GM18858 (cell line): Measurements from ENCODE around the gene AICDA.
"Not testable (repeated sequence)": the region's sequence is repeated elsewhere in the genome, so short reads cannot be mapped to it uniquely, and the experiment has no call there.

ENCODE experiments used
- ATAC-seq: cut with Tn5 transposase; IDR thresholded peaks from one replicate; pipeline ENCODE4 v1.9.1; 2021; ENCODE audit not compliant: unreplicated experiment

The AICDA gene

DNA sequence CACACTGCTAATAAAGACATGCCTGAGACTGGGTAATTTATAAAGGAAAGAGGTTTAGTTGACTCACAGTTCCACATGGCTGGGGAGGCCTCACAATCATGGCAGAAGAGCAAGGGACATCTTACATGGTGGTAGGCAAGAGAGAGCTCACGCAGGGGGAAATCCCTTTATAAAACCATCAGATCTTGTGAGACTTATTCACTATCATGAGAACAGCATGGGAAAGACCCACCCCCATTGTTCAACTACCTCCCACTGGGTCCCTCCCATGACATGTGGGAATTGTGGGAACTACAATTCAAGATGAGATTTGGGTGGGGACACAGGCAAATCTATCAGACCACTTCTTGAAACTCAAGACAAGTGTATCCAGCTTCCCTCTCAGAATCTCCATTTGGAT, 1.2 kb upstream of the AICDA start:
- not testable (repeated sequence) for ATAC-seq

DNA sequence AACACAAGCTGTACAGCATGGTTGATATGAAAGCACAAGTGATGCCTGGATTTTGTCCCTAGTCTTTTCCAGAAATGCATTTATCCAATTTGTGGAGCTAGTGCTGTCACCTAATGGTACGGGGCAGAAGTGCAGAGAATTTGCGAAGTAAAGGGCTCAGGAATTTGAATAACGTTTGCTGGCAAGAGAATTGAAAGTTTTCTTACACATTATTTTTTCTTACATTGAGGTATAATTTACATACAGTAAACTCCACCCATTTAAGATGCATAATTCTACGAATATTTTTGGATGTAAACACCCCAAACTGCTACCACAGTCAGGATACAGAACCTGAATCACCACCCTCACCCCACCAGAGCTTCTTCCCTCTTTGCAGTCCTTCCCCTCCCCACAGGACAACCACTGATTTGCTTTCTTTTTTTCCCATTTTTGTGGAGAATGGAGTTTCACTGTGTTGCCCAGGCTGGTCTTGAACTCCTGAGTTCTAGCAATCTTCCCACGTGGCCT, 3.5 kb downstream of the AICDA start:
- no peak for ATAC-seq

DNA sequence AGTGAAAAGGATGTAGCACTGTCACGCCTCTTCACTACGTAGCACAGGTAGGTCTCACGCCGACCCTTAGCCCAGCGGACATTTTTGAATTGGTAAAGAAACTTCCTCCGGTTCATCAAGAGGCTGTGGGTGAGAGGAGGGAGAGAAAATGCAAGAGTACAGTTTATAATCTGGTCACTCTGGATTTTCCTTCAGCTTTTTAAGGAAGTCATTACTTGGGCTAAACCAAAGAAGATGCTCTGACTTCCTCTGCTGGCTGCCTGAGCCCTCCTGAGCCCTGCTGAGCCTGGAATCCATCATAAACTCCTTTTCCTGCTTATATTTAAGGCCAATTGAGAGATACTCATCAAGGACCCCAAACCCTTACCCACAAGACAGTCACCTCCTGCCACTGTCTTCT, 5.8 kb downstream of the AICDA start:
- ATAC-seq: no peak

DNA sequence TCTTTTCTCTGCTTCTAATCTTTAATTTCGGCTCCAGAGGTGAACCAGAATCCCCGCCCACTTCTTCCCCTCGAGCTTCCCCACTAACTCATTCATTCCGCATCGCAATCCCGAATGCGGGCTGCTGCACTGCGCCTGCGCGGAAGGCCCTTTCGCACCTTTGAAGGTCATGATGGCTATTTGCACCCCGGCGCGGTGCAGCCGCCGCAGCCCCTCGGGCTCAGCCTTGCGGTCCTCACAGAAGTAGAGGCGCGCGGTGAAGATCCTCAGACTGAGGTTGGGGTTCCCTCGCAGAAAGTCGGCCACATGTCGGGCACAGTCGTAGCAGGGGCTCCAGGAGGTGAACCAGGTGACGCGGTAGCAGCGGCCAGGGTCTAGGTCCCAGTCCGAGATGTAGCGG, 7.6 kb downstream of the AICDA start:
- ATAC-seq: no peak

DNA sequence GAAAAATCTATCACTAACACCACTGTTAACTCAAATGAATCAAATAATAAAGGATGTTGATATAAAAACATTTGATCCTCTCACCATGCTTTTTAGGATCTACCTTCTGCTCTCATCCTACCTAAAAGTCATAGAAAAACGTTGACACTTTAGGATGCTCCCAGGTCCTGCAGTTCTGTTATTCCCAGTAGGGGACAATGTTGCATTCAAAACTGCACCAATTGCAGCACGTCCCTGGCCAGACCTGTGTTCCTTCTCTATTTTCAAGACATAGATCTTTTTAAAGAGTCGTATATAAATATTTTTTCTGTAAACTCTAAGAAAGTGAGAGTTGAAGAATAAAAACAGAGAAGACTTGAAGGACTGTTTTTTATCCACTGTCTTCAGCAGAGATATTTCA, 8.8 kb downstream of the AICDA start:
- no peak for ATAC-seq

DNA sequence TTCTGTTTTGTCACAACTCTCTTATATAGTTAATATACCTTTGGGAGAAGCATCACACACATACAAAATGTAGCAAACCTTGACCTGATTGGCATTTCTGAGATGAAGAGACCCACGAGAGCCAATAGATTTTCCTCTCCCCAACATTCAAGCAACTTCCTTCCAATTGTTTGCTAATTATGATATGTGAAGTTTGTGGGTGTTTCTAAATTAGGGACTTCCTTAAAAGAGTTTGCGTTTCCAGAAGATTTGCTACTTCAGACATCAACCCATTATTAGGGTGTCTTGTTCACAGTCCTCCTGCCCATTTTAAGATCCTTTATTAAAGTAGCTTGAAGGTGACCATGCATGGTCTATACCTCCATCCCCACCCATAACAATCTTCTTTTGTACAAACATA, 9.4 kb downstream of the AICDA start:
- no peak for ATAC-seq

DNA sequence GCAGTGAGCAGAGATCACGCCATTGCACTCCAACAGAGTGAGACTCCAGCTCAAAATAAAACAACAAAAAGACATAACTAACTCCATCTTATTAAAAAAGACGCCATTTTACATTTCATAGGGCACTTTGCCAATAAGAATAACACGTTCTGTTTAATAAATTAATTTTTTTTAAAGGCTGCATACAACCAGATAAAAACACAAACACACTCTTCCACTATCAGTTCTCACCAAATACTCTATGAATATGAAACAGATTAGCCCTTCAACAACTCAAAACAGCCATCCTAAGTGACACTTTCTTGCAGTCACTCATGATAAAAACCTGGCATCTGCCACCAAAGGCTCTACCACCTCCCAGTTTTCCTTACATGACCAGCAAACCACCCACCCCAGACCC, 16.1 kb downstream of the AICDA start:
- ATAC-seq: no peak

DNA sequence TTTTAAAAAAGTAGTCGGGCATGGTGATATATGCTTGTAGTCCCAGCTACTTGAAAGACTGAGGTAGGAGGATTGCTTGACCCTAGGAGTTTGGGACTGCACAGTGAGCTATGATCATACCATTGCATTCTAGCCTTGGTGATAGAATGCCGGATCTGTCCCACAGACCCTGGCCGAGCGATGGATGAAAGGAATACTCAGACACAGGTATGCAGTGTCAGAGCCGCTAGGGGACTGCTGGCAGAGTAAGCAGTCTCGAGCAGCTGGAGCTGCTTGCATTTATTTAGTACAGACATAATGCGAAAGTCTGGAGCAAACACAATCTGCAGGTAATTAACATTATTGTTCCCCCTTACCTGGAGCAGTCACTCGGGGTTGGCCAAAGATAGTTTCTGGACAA, 18.6 kb downstream of the AICDA start:
- ATAC-seq: no peak

DNA sequence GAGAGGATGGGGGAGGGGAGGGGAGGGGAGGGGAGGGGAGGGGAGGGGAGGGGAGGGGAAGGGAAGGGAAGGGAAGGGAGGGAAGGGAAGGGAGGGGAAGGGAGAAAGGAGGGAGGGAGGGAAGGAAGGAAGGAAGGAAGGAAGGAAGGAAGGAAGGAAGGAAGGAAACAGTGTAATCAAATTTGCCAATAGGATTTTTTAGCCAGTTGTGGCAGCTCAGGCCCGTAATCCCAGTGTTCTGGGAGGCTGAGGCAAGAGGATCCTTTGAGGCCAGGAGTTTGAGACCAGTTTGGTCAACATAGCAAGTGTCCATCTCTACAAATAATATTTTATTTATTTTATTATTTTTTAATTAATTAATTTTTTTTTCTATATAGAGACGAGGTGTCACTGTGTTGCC, 19.4 kb downstream of the AICDA start:
- no peak for ATAC-seq

DNA sequence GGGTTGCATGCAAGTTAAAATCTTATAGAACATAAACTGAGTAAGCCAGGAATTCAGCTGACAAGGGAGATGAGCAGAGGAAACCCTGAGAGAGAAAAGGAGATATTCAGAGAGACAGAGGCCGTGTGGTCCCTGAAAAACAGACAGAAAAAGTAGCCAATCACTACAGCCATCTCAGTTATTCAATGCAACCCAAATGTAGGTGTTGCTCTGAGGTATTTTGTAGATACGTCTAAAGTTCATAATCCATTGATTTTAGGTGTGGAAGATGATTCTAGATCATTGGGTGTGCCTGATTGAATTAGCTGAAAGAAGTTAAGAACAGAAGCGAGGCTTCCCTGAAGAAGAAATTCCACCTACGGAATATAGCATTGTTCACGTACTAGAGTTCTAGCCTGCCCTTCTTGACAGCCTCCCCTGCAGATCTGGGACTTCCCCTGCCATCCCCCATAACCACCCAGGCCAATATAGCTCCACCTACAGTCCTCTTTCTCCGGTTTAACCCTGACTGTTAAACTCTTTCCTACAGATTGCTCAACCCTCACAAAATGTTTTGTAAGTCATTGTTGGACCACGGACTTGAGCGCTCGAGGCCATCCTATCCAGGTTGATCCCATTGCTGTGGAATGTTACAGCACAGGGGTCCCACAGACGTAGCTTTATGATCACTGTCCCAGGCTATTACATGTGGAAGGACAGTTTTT, 21.7 kb downstream of the AICDA start:
- ATAC-seq: no peak

DNA sequence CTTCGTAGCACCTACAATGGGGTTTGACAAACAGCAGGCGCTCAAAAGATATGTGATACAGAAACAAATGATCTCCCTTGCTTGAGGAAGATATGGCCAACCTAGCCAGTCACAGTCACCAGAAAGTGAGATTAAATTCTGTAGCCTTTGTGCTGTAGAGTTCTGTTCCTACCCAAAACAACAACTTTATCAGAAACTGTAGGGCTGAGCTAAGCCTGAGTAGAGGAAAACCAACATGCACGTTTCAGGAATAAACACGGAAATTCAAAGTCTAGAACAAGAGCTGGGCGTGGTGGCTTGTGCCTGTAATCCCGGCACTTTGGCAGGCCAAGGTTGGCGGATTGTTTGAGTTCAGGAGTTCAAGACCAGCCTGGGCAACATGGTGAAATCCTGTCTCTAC, 23.0 kb downstream of the AICDA start:
- ATAC-seq: no peak

DNA sequence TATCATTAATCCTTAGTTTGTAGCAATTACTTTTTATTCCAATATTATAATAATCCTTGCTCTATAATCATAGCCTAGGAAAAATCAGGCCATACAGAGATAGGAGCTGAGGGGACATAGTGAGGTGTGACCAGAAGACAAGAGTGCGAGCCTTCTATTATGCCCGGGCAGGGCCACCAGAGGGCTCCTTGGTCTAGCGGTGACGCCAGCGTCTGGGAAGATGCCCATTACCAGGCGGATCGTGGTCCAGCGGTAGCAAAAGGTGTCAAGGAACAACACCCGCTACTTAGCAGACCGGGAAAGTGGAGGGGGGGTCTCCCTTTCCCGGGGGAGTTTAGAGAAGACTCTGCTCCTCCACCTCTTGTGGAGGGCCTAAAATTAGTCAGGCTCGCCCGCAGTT, 28.2 kb downstream of the AICDA start:
- ATAC-seq: not testable (repeated sequence)

DNA sequence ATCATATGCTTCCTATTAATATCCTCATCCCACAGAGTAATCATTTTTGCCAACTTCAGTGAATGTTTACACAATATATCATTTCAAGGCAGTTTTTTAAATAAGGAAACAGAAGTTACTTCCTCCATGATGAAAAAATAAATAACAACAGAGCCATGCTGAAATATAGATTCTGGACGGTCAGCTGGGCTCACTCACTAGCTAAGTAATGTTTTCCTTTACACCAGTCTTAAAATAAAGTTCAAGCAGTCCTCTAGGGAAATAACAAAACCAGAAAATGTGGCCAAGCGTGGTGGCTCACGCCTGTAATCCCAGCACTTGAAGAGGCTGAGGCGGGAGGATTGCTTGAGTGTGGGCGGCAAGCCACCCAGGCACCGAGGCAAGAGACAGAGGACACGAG, 28.7 kb downstream of the AICDA start:
- no peak for ATAC-seq

DNA sequence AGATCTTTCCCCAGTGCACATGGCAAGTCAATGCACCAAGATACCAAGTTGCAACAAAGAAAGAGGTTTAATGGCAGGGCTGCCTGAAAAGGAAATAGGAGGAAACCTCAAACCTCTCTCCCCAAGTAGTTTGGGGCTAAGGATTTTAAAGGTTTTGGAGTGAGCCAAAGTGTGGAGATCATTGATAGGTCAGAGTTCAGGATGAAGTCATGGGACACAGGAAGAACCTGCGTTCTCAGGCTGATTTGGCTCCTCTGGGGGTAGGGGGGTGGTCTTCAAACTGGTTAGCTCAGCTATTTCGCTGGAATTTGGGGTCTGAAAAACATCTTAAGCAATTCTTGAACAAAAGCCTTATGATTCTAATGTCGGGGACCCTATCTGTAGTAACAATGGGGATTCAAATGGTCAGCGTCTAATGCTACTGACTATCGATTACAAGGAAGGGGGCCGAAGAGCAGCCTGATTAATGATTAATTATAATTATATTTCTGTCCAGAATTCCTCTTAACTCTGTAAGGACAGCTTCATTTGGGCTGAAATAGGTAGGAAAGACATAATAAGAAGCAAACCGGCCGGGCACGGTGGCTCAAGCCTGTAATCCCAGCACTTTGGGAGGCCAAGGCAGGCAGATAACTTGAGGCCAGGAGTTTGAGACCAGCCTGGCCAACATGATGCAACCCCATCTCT, 31.4 kb downstream of the AICDA start:
- ATAC-seq: no peak

DNA sequence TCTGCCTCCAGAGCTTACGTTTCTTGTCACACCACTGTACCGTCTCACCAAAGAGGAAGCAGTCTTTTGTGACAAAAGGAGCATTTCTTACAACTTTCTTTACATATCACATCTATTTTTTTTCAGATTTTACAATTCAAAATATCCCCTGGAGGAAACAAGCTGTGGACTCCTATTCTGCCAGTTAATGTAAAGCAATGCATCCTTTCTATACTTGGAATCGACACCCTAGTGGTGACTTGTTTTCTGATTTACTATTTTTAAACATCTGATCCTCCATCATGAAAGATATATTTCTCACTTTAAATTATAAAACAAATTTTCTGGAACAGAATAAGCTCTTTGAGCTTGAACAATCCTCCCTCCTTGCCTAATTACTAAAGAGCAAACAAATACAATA, 34.8 kb downstream of the AICDA start:
- no peak for ATAC-seq

DNA sequence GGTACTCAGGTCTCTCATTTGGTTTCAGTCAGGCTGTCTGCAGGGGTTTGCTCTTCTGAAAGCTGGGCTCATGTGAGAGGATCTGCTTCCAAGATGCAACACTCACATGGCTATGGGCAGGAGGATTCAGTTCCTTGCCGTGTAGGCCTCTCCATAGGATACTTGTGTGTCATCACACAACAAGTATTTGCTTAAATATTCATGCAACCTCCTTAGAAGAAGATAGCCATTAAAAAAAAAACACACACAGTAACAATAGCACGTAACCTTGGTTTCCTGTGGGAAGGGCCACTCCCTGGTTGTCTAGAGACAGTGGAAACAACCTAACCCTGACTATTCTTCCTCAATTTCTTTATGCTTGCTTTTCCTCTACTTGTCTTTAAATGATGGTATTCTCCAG, 40.2 kb downstream of the AICDA start:
- ATAC-seq: no peak

DNA sequence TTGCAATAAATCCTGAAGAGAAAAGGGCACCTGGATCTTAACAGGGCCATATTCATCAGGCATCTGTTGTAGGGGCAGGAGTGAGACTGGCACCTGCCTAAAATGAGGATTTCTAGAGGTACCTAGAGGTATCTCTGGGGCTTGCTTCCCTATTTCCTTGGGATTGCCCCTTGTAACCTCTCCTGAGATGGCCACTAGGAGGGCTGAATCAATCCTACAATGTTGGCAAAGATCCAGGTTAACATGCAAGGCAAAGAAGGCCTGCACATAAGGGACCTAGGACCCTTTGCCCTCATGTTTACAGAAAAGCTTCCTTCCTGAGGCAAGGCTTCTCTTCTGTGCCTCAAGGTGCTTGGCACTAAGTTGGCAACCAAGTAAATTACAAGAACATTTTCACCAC, 46.1 kb downstream of the AICDA start:
- no peak for ATAC-seq

DNA sequence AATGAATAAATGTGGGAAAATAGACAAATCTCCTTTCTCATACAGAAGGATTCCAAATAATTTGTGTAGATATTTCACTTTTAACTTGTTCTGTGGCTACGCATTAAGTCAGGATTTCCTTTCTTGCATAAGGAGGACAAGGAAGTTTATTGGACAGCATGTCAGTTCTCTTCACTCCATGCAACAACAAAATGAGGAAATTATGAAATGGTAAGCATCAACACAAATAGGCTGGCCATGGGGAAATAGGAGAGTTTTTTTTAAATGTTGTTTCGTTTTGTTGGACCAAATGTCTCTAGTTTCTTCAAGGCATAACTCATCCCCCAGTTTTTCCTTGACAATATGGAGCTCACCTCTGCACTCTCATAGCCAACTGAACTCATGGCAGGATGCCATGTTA, 46.6 kb downstream of the AICDA start:
- not testable (repeated sequence) for ATAC-seq

DNA sequence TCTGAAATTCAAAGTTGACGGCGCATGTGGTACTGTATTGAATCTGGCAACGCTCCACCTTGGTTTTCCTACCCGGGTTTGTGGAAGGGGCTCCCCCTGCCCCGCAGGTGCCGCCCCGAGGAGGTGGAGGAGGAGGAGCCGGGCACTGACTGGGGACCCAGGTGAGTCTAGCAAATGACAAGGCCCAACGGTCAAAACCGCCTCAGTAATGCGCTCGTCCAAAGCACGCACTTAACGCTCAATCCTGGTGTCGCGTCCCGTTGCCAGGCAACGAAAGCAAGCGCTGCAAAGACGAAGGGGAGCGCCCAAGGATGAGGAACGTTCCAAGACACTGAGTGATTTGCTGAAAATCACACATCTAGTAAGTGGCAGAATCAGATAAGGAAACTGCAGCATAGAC, 48.0 kb downstream of the AICDA start:
- ATAC-seq: no peak

DNA sequence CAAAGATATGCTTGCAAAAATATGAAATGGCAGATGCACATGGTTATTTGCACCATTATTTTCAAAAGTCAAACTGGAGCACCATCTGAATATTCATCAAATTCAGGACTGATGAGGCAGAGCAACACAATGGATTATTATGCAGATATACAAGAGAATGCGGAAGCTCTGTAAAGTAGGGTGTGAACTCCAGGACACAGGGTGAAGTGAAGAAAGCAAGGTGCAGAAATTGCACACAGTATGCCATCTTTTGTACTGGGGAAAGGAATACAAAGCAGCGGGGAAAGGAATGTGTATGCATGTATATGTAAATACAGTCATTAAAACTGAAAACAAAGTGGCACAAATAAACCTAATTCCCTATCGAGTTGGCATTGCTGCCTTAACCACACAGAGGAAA, 49.3 kb downstream of the AICDA start:
- ATAC-seq: no peak

DNA sequence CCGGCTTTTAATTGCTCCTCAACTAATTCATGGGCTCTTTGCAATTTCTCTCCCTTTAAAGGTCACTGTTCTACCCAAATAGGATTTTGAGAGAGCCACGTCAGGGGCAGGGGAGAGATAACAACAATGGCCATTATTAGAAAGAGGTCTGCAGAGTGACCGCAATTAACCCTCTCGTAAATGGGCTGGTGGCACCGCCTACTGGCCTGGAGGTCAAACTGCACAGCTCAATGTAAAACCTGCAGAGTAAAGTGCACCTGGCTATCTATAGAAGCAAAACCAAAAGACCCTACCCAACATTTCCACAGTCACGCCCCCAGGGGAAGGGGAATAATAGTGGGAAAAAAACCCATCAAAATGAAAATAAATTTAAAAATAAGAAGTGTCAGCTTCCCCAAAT, 50.3 kb downstream of the AICDA start:
- ATAC-seq: no peak

DNA sequence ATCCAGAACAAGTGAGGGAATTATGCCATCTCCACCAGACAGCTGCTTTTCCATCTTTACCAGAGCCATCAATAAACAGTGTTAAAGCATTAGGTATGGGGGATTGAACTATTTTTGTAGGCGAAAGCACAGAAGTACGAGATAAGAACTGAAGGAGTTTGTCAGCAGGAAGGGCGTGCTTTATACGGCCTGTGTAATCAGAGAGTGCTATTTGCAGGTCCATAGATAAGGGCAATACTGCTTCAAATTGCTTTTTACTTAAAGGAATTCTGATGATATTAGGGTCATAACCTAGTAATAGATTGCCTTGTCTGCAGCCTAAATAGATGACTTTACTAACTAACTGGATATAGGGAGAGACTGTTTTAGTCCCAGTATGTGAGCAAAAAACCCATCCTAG, 51.6 kb downstream of the AICDA start:
- ATAC-seq: no peak

DNA sequence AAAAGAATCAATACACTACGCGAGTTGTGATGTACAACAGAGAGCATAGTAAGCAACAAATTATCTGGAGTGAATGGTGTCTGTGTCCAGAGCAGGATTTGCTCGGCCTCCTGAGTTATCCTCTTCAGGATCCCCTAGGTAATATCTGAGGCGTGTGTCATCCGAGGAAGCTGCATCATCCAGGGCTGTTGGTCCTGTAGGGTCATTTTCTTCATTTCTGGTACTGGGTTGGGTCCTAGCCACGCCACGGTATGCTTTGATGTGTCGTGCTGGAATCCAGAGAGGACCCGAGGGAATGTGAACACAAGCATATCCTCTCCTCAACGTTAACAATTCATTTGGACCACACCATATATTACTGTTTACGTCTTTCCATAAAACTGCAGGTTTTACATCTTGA, 53.0 kb downstream of the AICDA start:
- no peak for ATAC-seq
